Heart right ventricle (tissue), 16 donors: ENCODE measurements around the gene HEBP1. TPM values are rescaled to one million over a fixed set of nuclear protein-coding genes. Genes with fewer than 3 reads are reported as not detected.

ENCODE experiments used
- ATAC-seq, 8 donors: fragments of 200-7000 bp; cut with Tn5 transposase; one replicate each; pipeline ENCODE4 v1.9.1; 2020; ENCODE audit warnings: mild to moderate bottlenecking in 8 of 8, moderate library complexity in 8 of 8, moderate number of reproducible peaks in 1 of 8
- DNase-seq, 2 donors: peaks; one replicate each; pipeline ENCODE4 v3.0.0-alpha.2; 2020
- H3K27ac ChIP-seq, 10 donors: fragments of 200-600 bp; sonication (generic) in 2 of 10; one replicate each; pipeline versions ENCODE4 v1.5.0 to v1.8.0; 2020 to 2022; ENCODE audit warnings: mild to moderate bottlenecking in 3 of 10
- H3K27me3 ChIP-seq, 7 donors: fragments of 200-600 bp; one replicate each; pipeline ENCODE4 v1.8.0; 2021 to 2022; ENCODE audit warnings: mild to moderate bottlenecking in 2 of 7
- H3K36me3 ChIP-seq, 9 donors: fragments of 200-600 bp; sonication (generic) in 1 of 9; one replicate each; pipeline versions ENCODE4 v1.5.0 to v1.8.0; 2020 to 2022; ENCODE audit warnings: mild to moderate bottlenecking in 2 of 9
- H3K4me1 ChIP-seq, 9 donors: fragments of 200-600 bp; sonication (generic) in 1 of 9; one replicate each; pipeline versions ENCODE4 v1.5.0 to v1.8.0; 2020 to 2022; ENCODE audit warnings: mild to moderate bottlenecking in 4 of 9
- H3K4me3 ChIP-seq, 10 donors: fragments of 200-600 bp; sonication (generic) in 2 of 10; one replicate each; pipeline versions ENCODE4 v1.5.0 to v1.8.0; 2020 to 2022; ENCODE audit warnings: mild to moderate bottlenecking in 7 of 10, moderate library complexity in 2 of 10
- H3K9me3 ChIP-seq, 11 donors: fragments of 200-600 bp in 10 of 11; sonication (generic) in 2 of 11; one replicate each; pipeline versions ENCODE4 v1.5.0 to v1.8.0; 2013 to 2022; ENCODE audit warnings: mild to moderate bottlenecking in 2 of 11, control low read depth in 1 of 11, moderate library complexity in 1 of 11
- CTCF ChIP-seq, 9 donors: fragments of 200-600 bp; sonication (generic) in 2 of 9; IDR thresholded peaks; one replicate each; pipeline versions ENCODE4 v1.5.0 to v1.8.0; 2021 to 2022; ENCODE audit warnings: antibody characterized with exemption in 9 of 9, mild to moderate bottlenecking in 5 of 9, moderate library complexity in 1 of 9
- WGBS, 2 donors: extraction: QIAGEN DNeasy Blood & Tissue Kit; methylation state at CpG; one replicate each; pipeline ENCODE4 v1.1.7; 2013; ENCODE audit warnings: inconsistent platforms in 1 of 2; 5-methylcytosine and 5-hydroxymethylcytosine counted together
- intact Hi-C, 10 donors: fragments of 100-400 bp; cut with DNase I; formaldehyde crosslinking; loops; one replicate each; pipeline versions ENCODE4 v1.11.1 to v1.14.2; 2022
- polyA plus RNA-seq, 2 donors: library from polyadenylated mRNA; stranded (reverse); fragments of 200-250 nt; gene quantifications; one replicate each; pipeline ENCODE4 v1.2.3, GENCODE V29; 2013
- total RNA-seq, 10 donors: library from RNA; stranded (reverse); fragmentation: NEBNext Ultra II Directional in 3 of 10; extraction: Animal tissue kit (Norgen Biotek cat#: 25700) in 3 of 10; gene quantifications; one replicate each; pipeline versions ENCODE4 v1.2.1 to v1.2.4, GENCODE V29; 2021 to 2023
- donor health status: Arrhythmogenic right ventricular cardiomyopathy.
- donor health status: ischemic (EF 13 %, LVEDD 7.1; RV severe dilation, severe dysfunction).
- donor health status: healthy with polysubstance abuse.
- donor health status: DM: no; HTN: yes; CAD: no.
- donor health status: DM: no; HTN: no; CAD: no.
- donor health status: ischemic (EF 25% LVEDD 6.9; RV normal size, moderate dysfunction).
- donor health status: ischemic (EF 25% LVEDD 5.7; RV mildly dilated, moderate dysfunction).
- donor health status: healthy.
- donor health status: DM: yes; HTN: yes; CAD: no.
- donor health status: Ischemic cardiomyopathy.
- donor health status: ischemic (EF 35%, LVEDD 5.7; RV mildly dilated, moderate dysfunction).
- donor health status: nonischemic (EF 11% LVEDD 7.7; RV severe dilation, severe dysfunction).
- donor health status: DM: yes; HTN: yes; CAD: no.
- donor health status: PGD.
- donor health status: ischemic (EF 29% LVEDD 5.4; RV normal size, mild dysfunction).
- donor health status: nonischemic (EF 23%, LVEDD 6.1; RV moderate dilation, normal function).

HEBP1 gene
- total and polyA plus RNA-seq, 12 donors, result 23.7 to 72.0 (median 51.4) TPM

- no peak for ATAC-seq
- H3K4me3 ChIP-seq, result peak overlapping the region; percentile 58 to 98 (median 86)
- DNase-seq, result no peak
- H3K4me1 ChIP-seq, result peaks cover 5 to 52% (median 35%) of the 10 kb centered on the region in 9 donors
- no peaks in the 10 kb centered on the region for H3K27me3 ChIP-seq
- H3K9me3 ChIP-seq, result no peaks in the 10 kb centered on the region
- intact Hi-C loops, result loop anchor here in 6 of 10 donors (5.0 to 10.0 kb wide), 6 partner anchors 41 to 213 kb away; partner anchors contain the start of genes GSG1 (in 2 of the 6) and FAM234B (in 1 of the 6)
- peak overlapping the region; percentile 78 to 99 (median 92) for H3K27ac ChIP-seq
- 49 to 50% methylated on average over 16 of the region's 16 CpGs for WGBS, 2 donors
- TF ChIP-seq CTCF (IDR thresholded peaks at IDR 0.05), result no peak
- H3K36me3 ChIP-seq, result no peaks in the 10 kb centered on the region
These were observed 1.6 kb upstream of the HEBP1 start for GRCh38 chr12:13001775-13002040.

GRCh38 chr12:13000925-13001774 is 1.1 kb upstream of the HEBP1 start:
- Histone ChIP-seq H3K4me3 (peak overlapping the region; percentile 58 to 98 (median 86)), H3K4me1 (peaks cover 5 to 58% (median 40%) of the 10 kb centered on the region in 9 donors), H3K9me3 (no peaks in the 10 kb centered on the region), H3K27me3 (no peaks in the 10 kb centered on the region), H3K27ac (peak overlapping the region; percentile 78 to 99 (median 92)), H3K36me3 (no peaks in the 10 kb centered on the region)
- peak in 8 of 9 donors; percentile 37 to 68 (median 46) for TF ChIP-seq CTCF (IDR thresholded peaks at IDR 0.05)
- WGBS, 2 donors, result 1% methylated on average over 75 to 82 of the region's 82 CpGs
- peak; percentile 36 to 60 (median 47) for ATAC-seq
- intact Hi-C loops, result loop anchor here in 6 of 10 donors (5.0 to 10.0 kb wide), 6 partner anchors 41 to 214 kb away; partner anchors contain the start of genes GSG1 (in 2 of the 6) and FAM234B (in 1 of the 6)
- peak; percentile 40 to 58 for DNase-seq

- Histone ChIP-seq H3K27me3 (no peaks in the 10 kb centered on the region), H3K4me3 (peak overlapping the region; percentile 58 to 98 (median 86)), H3K4me1 (peaks cover 5 to 64% (median 43%) of the 10 kb centered on the region in 9 donors), H3K36me3 (no peaks in the 10 kb centered on the region), H3K9me3 (no peaks in the 10 kb centered on the region), H3K27ac (peak overlapping the region; percentile 78 to 99 (median 92))
- DNase-seq (no peak), ATAC-seq (peak; percentile 10 to 62 (median 42))
- intact Hi-C loops, result loop anchor here in 6 of 10 donors (5.0 to 10.0 kb wide), 6 partner anchors 42 to 214 kb away; partner anchors contain the start of genes GSG1 (in 2 of the 6) and FAM234B (in 1 of the 6)
- no peak for TF ChIP-seq CTCF (IDR thresholded peaks at IDR 0.05)
- 0 to 1% methylated on average over 16 of the region's 16 CpGs for WGBS, 2 donors
These were observed 505 bp upstream of the HEBP1 start for GRCh38 chr12:13000616-13000924.

- TF ChIP-seq CTCF (IDR thresholded peaks at IDR 0.05), result no peak
- no peaks in the 10 kb centered on the region for H3K9me3 ChIP-seq
- ATAC-seq, result peak in 6 of 8 donors; percentile 0 to 8 (median 4)
- H3K4me3 ChIP-seq, result peak overlapping the region; percentile 42 to 98 (median 86)
- H3K27ac ChIP-seq, result peak overlapping the region in 9 of 10 donors; percentile 77 to 92 (median 80)
- DNase-seq, result peak in 1 of 2 donors; percentile 16
- intact Hi-C loops, result loop anchor here in 2 of 10 donors (5.0 kb wide), 2 partner anchors 208 to 213 kb away; no protein-coding TSS in a partner anchor
- H3K27me3 ChIP-seq, result no peaks in the 10 kb centered on the region
- 11 to 12% methylated on average over 22 of the region's 22 CpGs for WGBS, 2 donors
- peaks cover 5 to 64% (median 43%) of the 10 kb centered on the region in 9 donors for H3K4me1 ChIP-seq
- peaks cover 0 to 1% (median 0%) of the 10 kb centered on the region in 9 donors for H3K36me3 ChIP-seq
These were observed 650 bp downstream of the HEBP1 start for GRCh38 chr12:12999271-12999958.
